ENCODE measurements around the gene GPC6.

The GPC6 gene

GRCh38 chr13:94210816-94211215 lies 984.2 kb downstream of the GPC6 start:
- Histone ChIP-seq H3K4me1 (ENCODE audit: low read length) (no peaks in the 10 kb centered on the region), H3K9me3 (ENCODE audit: insufficient read depth, low read length) (no peaks in the 10 kb centered on the region), H3K79me2 (ENCODE audit: low read length) (no peaks in the 10 kb centered on the region), H3K36me3 (replicated peaks; ENCODE audit: low read depth, low read length) (no peaks in the 10 kb centered on the region), H3K27me3 (ENCODE audit: low read depth, low read length) (no peaks in the 10 kb centered on the region), H3K4me2 (ENCODE audit: low read length) (no peak overlapping the region), H2AFZ (ENCODE audit: low read depth, low read length) (no peak overlapping the region), H3K4me3 (ENCODE audit: low read length) (no peak overlapping the region), H3K9ac (ENCODE audit: low read length) (no peak overlapping the region), H4K20me1 (ENCODE audit: insufficient read depth, low read length) (no peaks in the 10 kb centered on the region), H3K27ac (ENCODE audit: low read length) (no peak overlapping the region)
- no peak for TF ChIP-seq CTCF (IDR thresholded peaks at IDR 0.05; ENCODE audit: low read depth, low read length)
- no peak for TF ChIP-seq EZH2phosphoT487 (IDR thresholded peaks at IDR 0.05; ENCODE audit: low read depth)

DNA sequence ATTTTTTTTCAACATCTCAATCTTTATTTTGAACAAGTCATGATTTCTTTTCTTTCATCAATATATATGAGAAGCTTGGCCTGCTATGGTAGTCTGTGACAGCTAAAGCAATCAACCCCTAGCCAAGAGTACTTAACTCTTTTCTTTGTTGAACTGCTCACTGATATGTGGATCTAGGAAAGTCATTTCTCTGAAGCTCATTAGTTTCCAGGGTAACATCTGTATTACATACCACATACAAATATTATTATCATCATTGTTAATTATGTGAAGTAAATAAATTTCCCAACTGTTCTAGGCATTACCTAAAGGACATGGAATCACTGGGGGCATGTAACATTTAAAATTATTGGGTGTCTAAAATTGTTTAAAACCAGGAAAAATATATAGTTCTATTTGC lies 985.6 kb downstream of the GPC6 start:
- H3K4me3 ChIP-seq (ENCODE audit: low read length): no peak overlapping the region
- no peaks in the 10 kb centered on the region for H3K27me3 ChIP-seq (ENCODE audit: low read depth, low read length)
- H3K27ac ChIP-seq (ENCODE audit: low read length): no peak overlapping the region
- no peaks in the 10 kb centered on the region for H3K79me2 ChIP-seq (ENCODE audit: low read length)
- no peaks in the 10 kb centered on the region for H3K36me3 ChIP-seq (replicated peaks; ENCODE audit: low read depth, low read length)
- TF ChIP-seq CTCF (IDR thresholded peaks at IDR 0.05; ENCODE audit: low read depth, low read length) (no peak), EZH2phosphoT487 (IDR thresholded peaks at IDR 0.05; ENCODE audit: low read depth) (no peak)
- H2AFZ ChIP-seq (ENCODE audit: low read depth, low read length): no peak overlapping the region
- no peak overlapping the region for H3K4me2 ChIP-seq (ENCODE audit: low read length)
- H4K20me1 ChIP-seq (ENCODE audit: insufficient read depth, low read length): no peaks in the 10 kb centered on the region
- H3K9ac ChIP-seq (ENCODE audit: low read length): no peak overlapping the region
- no peaks in the 10 kb centered on the region for H3K9me3 ChIP-seq (ENCODE audit: insufficient read depth, low read length)
- H3K4me1 ChIP-seq (ENCODE audit: low read length): no peaks in the 10 kb centered on the region

GRCh38 chr13:94214121-94214520 lies 987.5 kb downstream of the GPC6 start:
- Histone ChIP-seq H3K36me3 (replicated peaks; ENCODE audit: low read depth, low read length) (no peaks in the 10 kb centered on the region), H3K9ac (ENCODE audit: low read length) (no peak overlapping the region), H3K4me1 (ENCODE audit: low read length) (no peaks in the 10 kb centered on the region), H3K27me3 (ENCODE audit: low read depth, low read length) (no peaks in the 10 kb centered on the region), H4K20me1 (ENCODE audit: insufficient read depth, low read length) (no peaks in the 10 kb centered on the region), H3K9me3 (ENCODE audit: insufficient read depth, low read length) (no peaks in the 10 kb centered on the region), H3K27ac (ENCODE audit: low read length) (no peak overlapping the region), H3K79me2 (ENCODE audit: low read length) (no peaks in the 10 kb centered on the region), H3K4me2 (ENCODE audit: low read length) (no peak overlapping the region), H3K4me3 (ENCODE audit: low read length) (no peak overlapping the region), H2AFZ (ENCODE audit: low read depth, low read length) (no peak overlapping the region)
- TF ChIP-seq CTCF (IDR thresholded peaks at IDR 0.05; ENCODE audit: low read depth, low read length): no peak
- no peak for TF ChIP-seq EZH2phosphoT487 (IDR thresholded peaks at IDR 0.05; ENCODE audit: low read depth)

DNA sequence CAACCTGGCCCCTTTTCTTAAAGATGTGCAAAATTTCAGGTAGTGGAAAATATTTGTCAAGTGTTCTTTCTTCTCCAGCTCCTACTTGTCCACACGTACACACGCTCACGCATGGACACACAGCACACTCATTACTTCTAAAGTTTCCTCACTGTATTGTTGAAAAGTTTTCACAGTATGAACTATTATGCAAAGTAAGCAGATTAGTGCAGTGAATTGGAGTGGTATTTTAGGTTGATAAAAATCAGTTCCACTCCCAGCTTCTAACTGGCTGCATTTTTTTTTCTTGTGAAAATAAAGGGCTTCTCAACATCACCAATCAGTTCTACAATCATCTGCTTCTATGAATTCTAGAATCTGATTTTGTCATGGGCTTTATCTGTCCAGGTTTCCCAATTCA lies 988.4 kb downstream of the GPC6 start:
- no peaks in the 10 kb centered on the region for H3K9me3 ChIP-seq (ENCODE audit: insufficient read depth, low read length)
- no peak for TF ChIP-seq EZH2phosphoT487 (IDR thresholded peaks at IDR 0.05; ENCODE audit: low read depth)
- TF ChIP-seq CTCF (IDR thresholded peaks at IDR 0.05; ENCODE audit: low read depth, low read length): no peak
- H3K4me3 ChIP-seq (ENCODE audit: low read length): no peak overlapping the region
- no peaks in the 10 kb centered on the region for H3K4me1 ChIP-seq (ENCODE audit: low read length)
- H3K27me3 ChIP-seq (ENCODE audit: low read depth, low read length): no peaks in the 10 kb centered on the region
- H3K4me2 ChIP-seq (ENCODE audit: low read length): no peak overlapping the region
- no peak overlapping the region for H2AFZ ChIP-seq (ENCODE audit: low read depth, low read length)
- H3K79me2 ChIP-seq (ENCODE audit: low read length): no peaks in the 10 kb centered on the region
- no peak overlapping the region for H3K27ac ChIP-seq (ENCODE audit: low read length)
- H4K20me1 ChIP-seq (ENCODE audit: insufficient read depth, low read length): no peaks in the 10 kb centered on the region
- H3K36me3 ChIP-seq (replicated peaks; ENCODE audit: low read depth, low read length): no peaks in the 10 kb centered on the region
- H3K9ac ChIP-seq (ENCODE audit: low read length): no peak overlapping the region
